Iris pigment epithelial cell (primary cell): ENCODE results near the gene TM2D3.

Experiments used
- DNase-seq: peaks from one replicate; pipeline ENCODE4 v3.0.0-alpha.2; 2011; ENCODE audit warnings: low read depth

TM2D3 gene, protein sequence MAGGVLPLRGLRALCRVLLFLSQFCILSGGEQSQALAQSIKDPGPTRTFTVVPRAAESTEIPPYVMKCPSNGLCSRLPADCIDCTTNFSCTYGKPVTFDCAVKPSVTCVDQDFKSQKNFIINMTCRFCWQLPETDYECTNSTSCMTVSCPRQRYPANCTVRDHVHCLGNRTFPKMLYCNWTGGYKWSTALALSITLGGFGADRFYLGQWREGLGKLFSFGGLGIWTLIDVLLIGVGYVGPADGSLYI

DNA sequence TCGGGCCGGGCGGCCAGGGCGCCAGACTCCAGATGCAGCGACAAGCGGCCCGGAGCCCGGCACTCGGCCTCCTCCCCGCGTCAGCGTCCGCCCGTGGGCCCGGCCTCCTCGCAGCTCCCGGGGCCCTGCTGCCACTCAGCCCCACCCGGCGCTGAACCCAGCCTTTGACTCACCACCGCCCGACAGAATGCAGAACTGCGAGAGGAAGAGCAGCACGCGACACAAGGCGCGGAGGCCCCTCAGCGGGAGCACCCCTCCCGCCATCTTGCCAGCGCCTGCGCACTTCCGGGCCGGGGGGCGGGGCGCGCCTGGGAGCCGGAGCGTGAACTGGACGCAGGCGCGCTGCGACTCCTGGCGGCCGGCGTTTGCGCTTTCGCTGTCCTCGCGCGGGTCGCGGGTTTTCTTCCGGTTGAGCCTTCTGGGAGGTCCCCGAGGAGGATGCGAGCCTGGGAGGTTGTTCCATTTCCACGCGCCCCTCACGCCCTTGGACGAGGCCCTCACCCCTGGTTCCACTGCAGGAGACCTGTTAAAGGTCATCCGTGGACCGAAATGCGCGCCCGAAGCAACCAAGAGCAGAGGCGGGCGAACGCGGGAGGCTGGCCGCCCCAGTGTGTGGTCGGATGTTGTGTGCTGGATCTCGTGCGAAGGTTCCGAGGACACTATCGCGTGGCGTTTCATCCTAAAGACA is at the start of gene TM2D3:
Gene TM2D3 (minus strand): TSS at position 284 of the 688 bp plus-strand sequence. CDS start 20 bp downstream, at position 264.
- DNase-seq, result peak; percentile 91

DNA sequence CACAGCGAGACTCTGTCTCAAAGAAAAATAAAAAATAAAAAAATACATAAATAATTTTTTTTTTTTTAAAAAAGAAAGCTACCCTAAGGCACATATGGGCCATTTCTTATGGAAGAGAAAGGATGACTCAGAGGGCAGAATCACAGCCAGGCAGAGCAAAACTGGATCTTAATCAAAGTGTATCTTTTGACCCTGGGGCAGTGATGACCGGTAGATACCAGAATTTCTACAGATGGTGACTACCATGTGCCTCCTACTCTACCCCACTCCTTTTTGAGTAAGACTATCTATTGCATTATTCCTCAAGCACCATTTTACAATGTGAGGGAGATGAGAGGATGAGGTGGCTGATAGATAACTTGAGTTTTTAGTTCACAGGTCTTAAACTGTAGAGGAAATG is 46.1 kb upstream of the TM2D3 start:
- DNase-seq, result no peak

DNA sequence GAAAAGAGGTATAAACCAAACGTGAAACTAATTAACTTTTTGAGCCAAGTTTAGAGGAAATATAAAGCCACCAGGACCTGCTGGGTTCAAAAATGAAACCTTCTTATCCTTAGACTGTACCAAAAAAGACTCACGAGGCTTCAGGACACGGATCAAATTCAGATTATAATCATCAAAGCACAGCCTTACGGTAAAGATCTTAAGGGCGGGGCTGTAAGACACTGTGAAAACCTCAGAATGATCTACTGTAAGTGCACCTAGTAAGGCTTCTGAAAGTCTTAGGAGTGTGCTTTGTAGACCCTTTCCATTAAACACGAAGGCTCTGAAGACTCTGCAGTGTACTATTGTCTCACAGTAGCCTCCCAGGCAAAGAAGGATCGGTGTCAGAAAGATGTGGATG is 45.3 kb upstream of the TM2D3 start:
- DNase-seq, result no peak

DNA sequence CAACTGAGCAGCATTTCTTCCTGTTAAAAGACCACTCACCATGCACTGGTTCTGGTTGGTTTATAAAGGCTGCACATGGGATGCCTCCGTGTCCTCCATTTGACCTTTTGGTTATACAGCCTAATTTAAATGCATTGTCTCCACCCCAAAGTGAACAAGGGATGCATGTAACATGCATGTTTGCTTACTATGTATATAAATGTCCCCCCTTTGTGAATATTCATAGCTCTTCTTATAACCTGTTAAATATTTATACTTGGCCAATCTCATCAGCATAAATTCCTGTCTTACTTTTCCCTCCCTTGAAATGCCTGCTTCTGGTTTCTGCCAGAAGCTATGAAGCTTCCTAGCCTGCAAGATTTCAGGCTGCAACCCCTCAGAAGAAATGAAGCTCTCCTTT is 44.6 kb upstream of the TM2D3 start:
- DNase-seq, result no peak

DNA sequence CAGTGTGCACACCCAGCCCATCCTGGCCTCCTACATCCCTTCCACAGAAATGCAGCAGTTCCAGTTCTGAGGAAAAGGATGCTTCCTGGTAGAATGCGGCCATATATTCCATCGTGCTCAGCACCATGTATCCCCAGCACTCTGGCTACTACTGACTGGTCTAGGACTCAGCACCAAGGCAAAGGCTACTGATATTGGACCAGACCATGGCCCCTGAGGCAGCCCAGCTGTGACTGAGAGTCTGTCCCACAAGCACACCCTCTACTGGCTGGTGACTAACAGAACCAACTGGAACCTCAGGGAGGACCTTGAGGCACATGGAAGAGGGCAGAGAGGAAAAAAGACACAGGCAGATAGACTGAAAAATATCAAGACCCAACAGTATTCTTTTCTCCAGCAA is 42.1 kb upstream of the TM2D3 start:
- DNase-seq, result no peak

DNA sequence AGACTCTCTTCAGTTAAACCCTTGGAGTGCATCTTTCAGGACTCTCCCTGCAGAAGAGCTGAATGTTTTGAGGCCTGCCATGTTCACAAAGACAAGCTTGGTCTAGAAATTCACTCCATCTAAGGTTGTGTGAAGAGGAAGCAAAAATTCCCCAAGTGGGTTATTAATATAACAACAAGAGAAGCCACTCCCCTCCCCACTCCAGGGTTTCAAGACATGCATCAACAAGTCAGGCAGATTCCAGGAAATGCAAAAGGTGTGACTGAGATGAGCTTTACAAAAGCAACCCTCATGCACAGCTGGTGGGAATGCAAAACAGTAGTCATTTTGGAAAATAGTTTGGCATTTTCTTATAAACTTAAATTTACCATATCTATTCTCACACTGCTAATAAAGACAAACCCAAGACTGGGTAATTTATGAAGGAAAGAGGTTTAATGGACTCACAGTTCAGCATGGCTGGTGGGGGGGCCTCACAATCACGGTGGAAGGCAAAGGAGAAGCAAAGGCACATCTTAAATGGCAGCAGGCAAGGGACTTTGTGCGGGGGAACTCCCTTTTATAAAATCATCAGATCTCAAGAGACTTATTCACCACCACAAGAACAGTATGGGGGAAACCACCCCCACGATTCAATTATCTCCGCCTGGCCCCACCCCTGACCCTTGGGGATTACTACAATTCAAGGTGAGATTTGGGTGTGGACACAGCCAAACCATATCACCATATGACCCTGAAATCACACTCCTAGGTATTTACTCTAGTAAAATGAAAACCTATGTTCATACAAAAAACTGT is 40.8 kb upstream of the TM2D3 start:
- DNase-seq, result no peak

DNA sequence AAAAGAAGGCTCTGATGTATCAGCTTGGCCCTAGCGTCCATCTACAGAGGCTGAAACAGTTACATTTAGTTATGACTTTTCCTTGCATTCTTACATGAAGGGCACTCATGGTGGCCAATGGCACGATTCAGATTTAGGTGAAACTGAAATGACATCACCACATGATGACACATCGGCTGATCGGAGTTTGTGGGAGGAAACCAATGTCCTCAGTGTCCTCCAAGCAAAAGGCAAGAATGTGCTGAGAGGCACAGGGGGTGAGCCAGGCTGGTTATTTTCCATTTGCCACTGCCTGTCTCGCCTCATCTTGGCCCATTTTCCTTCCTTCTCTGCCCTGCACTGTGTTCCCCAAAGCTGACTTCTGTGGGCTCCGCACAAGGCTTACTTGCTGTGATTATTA is 37.7 kb upstream of the TM2D3 start:
- DNase-seq, result peak; percentile 67

DNA sequence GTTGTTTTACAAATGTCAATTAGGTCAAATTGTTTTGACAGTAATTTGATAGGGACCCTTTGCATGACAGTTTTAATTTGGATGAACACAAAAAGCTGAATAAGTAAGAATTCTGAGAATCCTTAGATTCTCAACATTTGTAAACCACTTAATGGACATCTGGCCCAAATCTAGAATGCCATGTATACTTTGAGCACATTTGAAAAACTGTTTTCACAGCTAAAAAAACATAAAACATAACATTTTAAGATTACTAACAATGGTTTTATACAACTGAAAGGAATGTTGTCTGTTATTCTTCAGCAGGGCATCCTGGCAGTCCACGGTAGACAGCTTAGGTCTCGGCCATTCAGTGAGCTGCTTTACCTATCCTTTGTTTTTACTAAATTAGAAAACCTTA is 34.5 kb upstream of the TM2D3 start:
- DNase-seq, result no peak

DNA sequence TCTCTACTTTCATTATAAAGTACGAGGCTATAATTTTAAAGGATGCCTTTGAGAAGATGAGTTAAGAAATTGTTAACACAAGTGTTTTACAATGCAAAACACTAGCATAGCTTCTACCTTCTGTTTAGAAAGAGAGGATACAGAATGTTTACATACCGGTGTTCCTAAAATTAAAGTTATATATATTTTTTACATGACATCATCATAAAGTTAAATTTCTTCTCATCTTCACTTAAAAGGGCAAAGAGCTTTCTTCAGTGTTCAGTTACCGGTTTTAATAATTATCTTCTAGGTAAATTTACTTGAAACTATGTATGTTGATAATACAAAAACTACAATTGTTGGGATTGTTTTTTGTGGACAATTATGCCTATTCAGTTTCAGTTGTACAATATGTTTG is 32.7 kb upstream of the TM2D3 start:
- DNase-seq, result no peak

DNA sequence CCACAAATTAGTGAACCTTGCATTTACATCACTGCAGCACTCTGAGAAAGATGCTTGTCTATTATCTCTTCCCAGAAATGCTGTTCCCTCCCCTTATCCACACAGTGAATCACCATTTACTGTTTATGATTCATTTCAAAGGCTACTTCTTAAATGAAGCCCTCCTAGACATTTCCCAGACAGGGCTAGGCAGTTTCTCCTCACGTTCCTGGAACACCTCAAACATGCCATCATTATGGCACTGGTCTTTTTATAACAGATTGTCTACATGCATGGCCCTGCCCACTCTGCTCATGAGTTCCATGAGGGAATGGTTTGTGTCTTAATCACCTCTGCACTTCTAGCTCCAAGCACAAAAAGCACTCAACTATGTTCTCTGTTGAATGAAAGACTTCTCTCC is 32.2 kb upstream of the TM2D3 start:
- DNase-seq, result peak; percentile 90

DNA sequence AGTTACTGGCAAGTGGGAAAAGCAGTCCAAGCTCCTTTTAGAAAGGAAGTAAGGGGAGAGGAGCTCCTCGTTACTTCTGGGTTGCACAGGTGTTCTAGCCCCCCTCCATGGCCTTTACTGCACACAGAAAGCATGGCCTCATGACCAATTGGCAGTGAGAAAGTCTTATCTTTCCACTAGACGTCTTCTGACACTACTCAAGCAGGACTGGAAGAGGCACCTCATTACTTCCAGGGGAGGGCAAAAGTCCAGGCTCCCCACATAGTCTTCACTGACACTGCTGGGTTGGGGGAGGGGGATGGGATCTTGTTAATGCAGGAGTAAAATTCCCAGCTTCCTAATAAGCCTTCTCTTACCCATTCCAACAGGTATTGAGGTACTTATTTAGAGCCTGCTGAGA is 27.6 kb upstream of the TM2D3 start:
- no peak for DNase-seq

DNA sequence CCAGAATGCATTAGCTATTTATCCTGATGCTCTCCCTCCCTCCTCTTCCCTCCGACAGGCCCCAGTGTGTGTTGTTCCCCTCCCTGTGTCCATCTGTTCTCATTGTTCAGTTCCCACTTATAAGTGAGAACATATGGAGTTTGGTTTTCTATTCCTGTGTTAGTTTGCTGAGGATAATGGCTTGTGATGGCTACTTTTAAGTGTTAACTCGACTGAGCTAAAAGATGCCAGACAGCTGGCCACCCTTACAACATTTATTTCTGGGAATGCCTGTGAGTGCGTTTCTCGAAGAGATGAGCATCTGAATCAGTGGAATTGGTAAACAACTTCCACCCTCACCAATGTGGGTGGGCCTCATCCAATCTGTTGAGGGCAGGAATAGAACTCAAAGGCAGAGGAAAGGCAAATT is 24.7 kb upstream of the TM2D3 start:
- peak; percentile 16 for DNase-seq

DNA sequence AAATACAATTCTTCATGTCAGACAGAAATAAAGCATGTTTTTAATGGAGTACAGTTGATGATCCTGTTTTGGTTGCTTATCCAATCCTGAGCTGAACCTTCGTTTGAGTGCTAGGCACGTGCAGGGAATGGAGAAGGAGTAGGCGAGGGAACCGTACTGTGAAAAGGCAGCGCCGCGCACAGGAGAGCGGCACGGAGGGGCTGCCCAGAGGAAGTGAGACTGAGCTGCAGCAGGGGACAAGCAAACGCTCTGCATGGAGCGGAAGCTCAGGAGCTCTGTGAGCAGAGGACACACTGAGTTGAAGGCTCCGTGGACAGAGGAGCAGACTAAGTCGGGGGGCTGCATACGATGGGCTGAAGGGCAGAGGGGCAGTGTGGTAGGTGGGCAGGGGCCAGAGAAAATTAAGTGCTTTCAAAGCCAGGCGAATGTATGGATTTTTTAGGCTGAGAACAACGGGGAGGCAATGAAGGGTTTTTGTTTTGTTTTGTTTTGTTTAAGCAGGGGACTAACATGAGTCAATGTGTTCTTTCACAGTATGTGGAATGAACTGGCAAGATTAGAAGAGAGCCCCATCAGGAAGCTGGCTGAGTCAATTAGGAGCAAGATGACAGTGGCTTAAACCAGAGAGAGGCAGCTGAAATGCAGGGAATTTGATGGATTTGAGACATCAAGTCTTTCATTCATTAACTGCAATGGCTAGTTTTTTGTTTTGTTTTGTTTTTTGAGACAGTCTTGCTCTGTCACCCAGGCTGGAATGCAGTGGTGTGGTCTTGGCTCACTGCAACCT is 23.8 kb upstream of the TM2D3 start:
- peak; percentile 84 for DNase-seq

DNA sequence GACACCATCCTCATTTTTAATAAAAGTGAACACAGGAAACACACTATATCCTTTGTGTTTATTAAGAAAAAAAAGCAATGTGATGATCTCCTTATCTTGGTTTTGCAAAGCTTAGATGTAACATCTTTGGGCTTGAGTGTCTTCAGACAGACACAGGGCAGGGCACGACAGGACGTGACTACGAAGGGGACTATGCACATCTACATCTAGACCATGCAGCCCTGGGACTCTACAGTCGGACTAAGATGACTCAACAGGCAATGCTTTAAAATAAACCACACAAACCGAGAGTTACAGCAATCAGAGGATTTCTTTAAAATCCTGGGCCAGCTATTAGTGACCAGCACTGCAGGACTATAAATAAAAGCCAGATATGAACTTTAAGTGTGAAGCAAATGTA is 22.8 kb upstream of the TM2D3 start:
- peak; percentile 93 for DNase-seq

DNA sequence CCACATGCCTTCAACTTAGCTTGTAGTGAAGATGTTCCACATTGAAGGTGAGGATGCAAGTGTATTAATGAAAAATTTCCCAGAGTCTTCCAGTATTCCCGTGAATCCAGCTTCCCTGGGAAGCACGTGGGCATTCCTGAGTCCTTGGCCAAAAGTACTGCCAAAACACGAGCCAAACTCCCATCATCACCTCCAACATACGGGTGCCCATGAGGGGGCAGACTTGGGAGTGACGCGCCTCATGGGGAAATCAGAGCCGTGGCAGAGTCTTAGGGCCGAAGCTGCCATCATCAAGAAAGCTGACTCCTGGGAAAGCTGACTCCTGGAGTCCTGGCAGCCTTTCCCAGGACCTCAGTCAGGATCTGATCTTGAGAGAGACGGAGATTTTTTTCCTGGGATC is 20.1 kb upstream of the TM2D3 start:
- no peak for DNase-seq

DNA sequence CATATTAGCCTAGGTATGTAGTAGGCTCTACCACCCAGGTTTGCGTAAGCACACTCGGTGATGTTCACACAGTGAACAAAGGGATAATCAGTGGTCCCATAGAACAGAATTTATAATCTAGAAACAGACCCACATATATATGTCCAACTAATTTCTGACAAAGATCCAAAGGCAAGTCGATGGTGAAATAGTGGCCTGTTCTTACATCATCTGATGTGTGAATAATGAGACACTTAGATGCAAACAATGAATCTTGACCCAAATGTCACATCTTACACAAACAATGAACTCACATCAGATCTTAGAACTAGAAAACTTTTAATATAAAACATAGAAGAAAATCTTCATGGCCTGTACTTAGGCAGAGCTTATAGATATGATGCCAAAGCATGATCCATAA is 17.6 kb upstream of the TM2D3 start:
- DNase-seq, result peak; percentile 65

DNA sequence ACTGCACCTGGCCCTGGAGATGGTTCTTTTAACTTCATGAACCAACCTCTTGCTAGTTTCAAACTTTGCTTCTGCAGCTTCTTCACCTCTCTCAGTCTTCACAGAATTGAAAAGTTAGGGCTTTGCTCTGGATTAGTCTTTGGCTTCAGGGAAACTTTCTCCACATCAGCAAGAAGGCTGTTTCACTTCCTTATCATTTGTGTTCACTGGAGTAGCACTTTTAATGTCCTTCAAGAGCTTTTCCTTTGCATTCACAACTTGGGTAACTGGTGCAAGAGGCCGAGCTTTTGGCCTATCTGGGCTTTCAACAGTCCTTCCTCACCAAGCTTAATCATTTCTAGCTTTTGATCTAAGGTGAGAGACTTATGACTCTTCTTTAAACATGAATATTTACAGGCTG is 15.7 kb upstream of the TM2D3 start:
- no peak for DNase-seq

DNA sequence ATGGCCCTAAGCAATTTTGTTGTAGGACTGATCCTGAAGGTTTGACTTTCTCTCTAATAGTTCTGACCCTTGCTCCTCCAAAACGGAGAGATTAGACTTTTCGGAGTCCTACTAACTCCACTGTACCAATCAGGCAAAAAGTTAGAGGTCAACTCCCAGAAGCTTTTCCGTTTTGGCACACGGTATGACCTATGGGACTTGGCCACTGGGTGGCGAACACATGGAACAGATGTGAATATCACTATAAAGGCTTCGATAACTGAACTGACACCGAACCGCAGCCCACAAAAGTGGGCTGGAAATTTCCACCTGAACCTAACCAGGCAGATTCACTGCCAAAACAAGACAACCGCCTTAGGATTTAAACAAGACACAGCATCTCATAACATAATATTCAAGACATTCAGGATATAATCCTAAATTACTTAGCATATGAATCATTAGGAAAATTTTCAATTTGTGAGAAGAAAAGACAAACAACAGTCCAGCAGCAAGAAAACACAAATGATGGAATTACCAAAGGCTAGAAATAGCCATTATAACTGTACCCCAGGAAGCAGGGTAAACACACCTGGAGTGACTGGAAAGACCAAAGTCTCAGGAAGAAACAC is 12.2 kb upstream of the TM2D3 start:
- DNase-seq, result no peak

DNA sequence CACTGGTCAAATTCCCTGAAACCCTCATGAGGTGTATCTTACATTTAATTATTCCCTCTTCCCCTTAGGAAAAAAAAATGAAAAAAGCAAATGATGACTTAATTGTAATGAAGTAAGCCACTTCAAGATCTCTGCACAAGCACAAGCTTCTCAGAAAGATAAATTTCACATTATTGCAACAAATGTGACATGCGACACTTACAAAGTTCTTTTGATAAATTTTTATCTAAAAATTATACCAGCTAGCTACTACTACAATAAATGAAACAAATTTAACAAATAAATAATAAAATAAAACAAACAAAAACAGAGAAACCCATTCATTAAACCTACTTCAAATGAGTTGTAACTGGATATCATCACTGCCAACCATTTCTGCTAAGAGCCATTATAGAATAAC is 10.0 kb upstream of the TM2D3 start:
- no peak for DNase-seq

DNA sequence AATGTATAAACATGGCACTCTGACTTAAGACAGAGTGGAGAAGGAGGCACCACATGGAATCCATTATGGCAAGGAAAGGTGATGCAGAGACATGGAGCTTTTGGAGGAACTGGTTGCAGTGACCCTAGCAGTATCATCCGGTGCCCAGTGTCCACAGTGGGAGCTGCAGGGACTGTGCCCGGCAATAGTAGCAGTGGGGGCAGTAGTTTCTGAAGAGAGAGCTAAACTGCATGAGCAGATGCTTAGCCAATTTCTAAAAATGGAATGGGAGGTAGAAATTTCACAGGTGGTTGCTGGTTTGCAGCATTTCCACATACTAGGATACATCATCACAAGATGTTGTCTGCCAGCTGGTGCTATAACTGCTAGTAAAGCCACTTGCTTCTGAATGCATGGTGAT is 7.8 kb upstream of the TM2D3 start:
- no peak for DNase-seq

DNA sequence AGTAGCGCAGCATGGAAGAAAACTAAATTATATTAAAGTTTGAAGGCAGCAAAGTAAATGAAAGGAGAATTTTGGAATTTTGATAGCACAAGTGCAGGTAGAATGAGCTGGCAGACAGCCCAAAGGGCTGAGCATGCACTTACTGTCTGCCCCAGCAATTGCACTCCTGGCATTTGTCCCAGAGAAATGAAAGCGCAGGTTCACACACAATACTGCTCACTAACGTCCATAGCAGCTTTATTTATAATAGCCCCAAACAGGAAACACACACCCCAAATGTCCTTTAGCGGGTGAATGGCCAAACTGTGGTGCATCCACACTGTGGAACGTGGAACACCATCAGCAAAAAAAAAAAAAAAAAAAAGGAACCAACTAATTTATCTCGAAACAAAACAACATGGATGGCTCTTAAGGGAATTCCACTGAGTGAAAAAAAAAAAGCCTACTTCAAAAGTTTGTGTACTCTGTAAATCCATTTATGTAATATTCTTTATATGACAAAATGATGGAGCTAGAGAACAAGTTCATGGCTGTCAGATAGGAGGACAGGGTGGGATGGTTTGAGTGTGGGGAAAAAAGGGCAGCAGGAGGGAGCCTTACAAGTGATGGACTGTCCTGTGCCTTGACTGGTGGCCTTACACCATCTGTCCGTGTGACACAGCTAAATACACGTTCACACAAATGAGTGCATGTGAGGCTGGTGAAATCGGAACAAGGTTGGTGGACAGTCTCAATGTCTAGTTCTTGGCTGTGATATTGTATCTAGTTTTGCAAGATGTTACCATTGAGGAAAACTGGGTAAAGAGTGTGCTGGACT is 6.0 kb upstream of the TM2D3 start:
- DNase-seq, result no peak
